ENCODE results near the gene BANF1.

BANF1 gene

DNA sequence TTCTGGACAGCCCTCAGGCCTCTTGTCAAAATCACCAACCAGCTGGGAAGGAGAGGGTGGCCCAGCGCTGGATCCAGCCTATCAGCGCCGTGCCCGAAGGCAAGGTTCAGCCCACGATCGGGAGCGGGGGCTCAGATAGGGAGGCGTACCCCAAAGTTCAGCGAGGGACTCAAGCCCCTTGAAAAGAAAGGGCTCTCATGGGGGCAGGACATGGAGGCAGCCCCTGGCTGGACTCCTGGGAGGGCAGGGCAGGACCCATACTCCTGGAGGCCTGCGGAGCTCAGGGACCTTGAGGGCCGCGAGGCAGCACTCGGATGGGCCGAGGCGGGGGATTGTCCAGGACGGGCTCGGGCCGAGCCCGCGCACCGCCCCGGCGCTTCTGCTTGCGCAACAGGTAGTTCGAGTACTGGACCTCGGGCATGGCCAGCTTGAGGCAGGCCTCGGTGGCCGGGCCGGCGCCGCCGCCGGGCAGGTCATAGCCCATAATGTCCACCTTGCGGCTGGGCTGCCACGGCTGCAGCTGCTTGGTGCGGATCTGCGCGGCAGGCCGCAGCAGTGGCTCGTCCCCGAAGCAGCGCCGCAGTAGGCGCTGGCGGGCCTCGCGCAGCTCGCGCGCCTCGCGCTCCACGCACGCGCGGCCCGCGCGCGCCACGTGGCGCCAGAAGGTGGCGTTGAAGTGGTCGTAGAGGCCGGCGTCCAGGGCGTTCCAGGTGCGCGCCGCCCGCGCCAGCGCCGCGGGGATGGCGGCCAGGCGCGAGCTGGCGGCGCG lies 40.1 kb downstream of the BANF1 start:
- H3K36me3 ChIP-seq (ENCODE audit: control insufficient read depth in 1 of 2, insufficient read depth in 2 of 2, low read length in 2 of 2): no peaks in the 10 kb centered on the region
- H4K8ac ChIP-seq (ENCODE audit: low read depth, low read length): no peak overlapping the region
- no peak for DNase-seq
- H3K9me3 ChIP-seq (ENCODE audit: insufficient read depth, low read depth, low read length): no peaks in the 10 kb centered on the region
- no CpG with 5 or more reads among the region's 81 CpGs for WGBS (ENCODE audit: extremely low coverage, insufficient coverage, insufficient read length)
- H4K91ac ChIP-seq (ENCODE audit: low read depth, low read length): no peak overlapping the region
- no peak overlapping the region for H3K23ac ChIP-seq (ENCODE audit: low read length)
- H3K4me1 ChIP-seq (ENCODE audit: control insufficient read depth in 1 of 2, insufficient read depth in 2 of 2, low read length in 2 of 2): peaks cover 0 to 4% of the 10 kb centered on the region in 2 experiments
- H3K79me2 ChIP-seq (ENCODE audit: control insufficient read depth, insufficient read depth, low read length, poor library complexity): no peaks in the 10 kb centered on the region
- no peak overlapping the region for H4K12ac ChIP-seq (ENCODE audit: low read depth, low read length)
- no peak overlapping the region for H2BK120ac ChIP-seq (ENCODE audit: insufficient read depth, low read length, poor library complexity)
- H2AFZ ChIP-seq (ENCODE audit: insufficient read depth, low read length, poor library complexity): no peak overlapping the region
- H3K4me2 ChIP-seq (ENCODE audit: low read length): no peak overlapping the region
- H3K4ac ChIP-seq (ENCODE audit: low read depth, low read length): no peak overlapping the region
- no peak overlapping the region for H3K9ac ChIP-seq (ENCODE audit: low read length)
- H3K27ac ChIP-seq (ENCODE audit: low read depth, low read length): no peak overlapping the region
- no peak overlapping the region for H3K18ac ChIP-seq (ENCODE audit: low read length)
- no peak overlapping the region for H3K14ac ChIP-seq (ENCODE audit: low read length)
- no peak overlapping the region for H2BK5ac ChIP-seq (ENCODE audit: low read depth, low read length, poor library complexity)
- H3K79me1 ChIP-seq (ENCODE audit: low read length): no peaks in the 10 kb centered on the region
- no peaks in the 10 kb centered on the region for H3K27me3 ChIP-seq (ENCODE audit: insufficient read depth, low read length)
- no peak overlapping the region for H2BK12ac ChIP-seq (ENCODE audit: low read length)
- H2AK5ac ChIP-seq (ENCODE audit: low read length): no peak overlapping the region
- no peak overlapping the region for H3K4me3 ChIP-seq (ENCODE audit: low read depth, low read length)

DNA sequence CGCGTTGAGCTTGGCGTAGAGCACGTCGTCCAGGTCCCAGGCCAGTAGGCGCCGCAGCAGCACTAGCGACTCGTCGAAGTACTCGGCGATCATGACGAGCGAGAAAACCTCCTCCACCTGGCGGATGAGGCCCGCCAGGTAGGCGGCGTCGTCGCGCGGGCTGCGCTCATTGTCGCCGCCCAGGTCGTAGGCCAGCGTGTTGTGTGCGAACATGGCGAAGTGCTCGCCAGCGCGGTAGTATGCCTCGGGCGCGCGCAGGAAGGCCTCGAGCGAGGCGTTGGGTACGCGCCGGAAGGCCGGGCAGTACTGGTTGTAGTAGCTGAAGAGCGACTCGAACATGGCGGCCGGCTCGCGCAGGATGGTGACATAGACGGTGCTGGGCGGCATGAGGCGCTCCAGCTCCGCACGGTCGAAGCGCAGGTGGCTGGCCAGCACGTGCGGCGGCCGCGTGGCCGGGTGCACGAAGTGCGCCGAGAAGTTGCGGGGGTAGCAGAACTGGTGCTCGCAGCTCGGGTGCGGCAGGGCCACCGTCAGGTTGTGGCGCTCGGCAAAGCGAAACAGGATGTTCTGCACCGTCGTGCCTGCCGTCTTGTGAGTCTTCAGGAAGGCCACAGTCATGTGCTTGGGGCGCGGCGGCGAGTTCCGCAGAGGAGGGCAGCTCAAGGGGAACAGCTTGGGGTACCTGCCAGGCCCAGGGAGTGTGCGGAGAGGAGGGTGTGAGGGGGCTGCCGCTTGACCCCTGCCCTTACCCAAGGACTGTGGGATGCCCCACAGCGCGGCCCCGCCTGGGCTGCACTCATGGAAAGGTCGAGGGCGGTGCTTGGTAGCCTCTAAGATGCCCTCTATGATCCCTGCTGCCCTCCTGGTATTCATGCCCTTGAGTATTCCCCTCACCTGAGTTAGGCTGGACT lies 40.9 kb downstream of the BANF1 start:
- Histone ChIP-seq H3K18ac (ENCODE audit: low read length) (no peak overlapping the region), H3K23ac (ENCODE audit: low read length) (no peak overlapping the region), H3K9me3 (ENCODE audit: insufficient read depth, low read depth, low read length) (no peaks in the 10 kb centered on the region), H4K12ac (ENCODE audit: low read depth, low read length) (no peak overlapping the region), H2BK12ac (ENCODE audit: low read length) (no peak overlapping the region), H2BK5ac (ENCODE audit: low read depth, low read length, poor library complexity) (no peak overlapping the region), H3K4me1 (ENCODE audit: control insufficient read depth in 1 of 2, insufficient read depth in 2 of 2, low read length in 2 of 2) (peaks cover 0 to 4% of the 10 kb centered on the region in 2 experiments), H3K79me1 (ENCODE audit: low read length) (no peaks in the 10 kb centered on the region), H4K8ac (ENCODE audit: low read depth, low read length) (no peak overlapping the region), H3K4ac (ENCODE audit: low read depth, low read length) (no peak overlapping the region), H4K91ac (ENCODE audit: low read depth, low read length) (no peak overlapping the region), H3K9ac (ENCODE audit: low read length) (no peak overlapping the region), H3K79me2 (ENCODE audit: control insufficient read depth, insufficient read depth, low read length, poor library complexity) (no peaks in the 10 kb centered on the region), H2BK120ac (ENCODE audit: insufficient read depth, low read length, poor library complexity) (no peak overlapping the region), H2AFZ (ENCODE audit: insufficient read depth, low read length, poor library complexity) (no peak overlapping the region), H3K27ac (ENCODE audit: low read depth, low read length) (no peak overlapping the region), H3K27me3 (ENCODE audit: insufficient read depth, low read length) (no peaks in the 10 kb centered on the region), H2AK5ac (ENCODE audit: low read length) (no peak overlapping the region), H3K4me3 (ENCODE audit: low read depth, low read length) (peak overlapping the region; percentile 25), H3K14ac (ENCODE audit: low read length) (no peak overlapping the region), H3K4me2 (ENCODE audit: low read length) (no peak overlapping the region), H3K36me3 (ENCODE audit: control insufficient read depth in 1 of 2, insufficient read depth in 2 of 2, low read length in 2 of 2) (no peaks in the 10 kb centered on the region)
- DNase-seq: no peak
- WGBS (ENCODE audit: extremely low coverage, insufficient coverage, insufficient read length): no CpG with 5 or more reads among the region's 88 CpGs

GRCh38 chr11:66044757-66045156 lies 42.5 kb downstream of the BANF1 start:
- no peak overlapping the region for H4K8ac ChIP-seq (ENCODE audit: low read depth, low read length)
- no peak overlapping the region for H2BK12ac ChIP-seq (ENCODE audit: low read length)
- no peak overlapping the region for H2AFZ ChIP-seq (ENCODE audit: insufficient read depth, low read length, poor library complexity)
- no peak overlapping the region for H3K18ac ChIP-seq (ENCODE audit: low read length)
- H3K9me3 ChIP-seq (ENCODE audit: insufficient read depth, low read depth, low read length): no peaks in the 10 kb centered on the region
- no peak overlapping the region for H3K27ac ChIP-seq (ENCODE audit: low read depth, low read length)
- H3K14ac ChIP-seq (ENCODE audit: low read length): no peak overlapping the region
- H3K79me2 ChIP-seq (ENCODE audit: control insufficient read depth, insufficient read depth, low read length, poor library complexity): no peaks in the 10 kb centered on the region
- H3K9ac ChIP-seq (ENCODE audit: low read length): peak overlapping the region; percentile 24
- no CpG with 5 or more reads among the region's 6 CpGs for WGBS (ENCODE audit: extremely low coverage, insufficient coverage, insufficient read length)
- H3K23ac ChIP-seq (ENCODE audit: low read length): no peak overlapping the region
- H4K91ac ChIP-seq (ENCODE audit: low read depth, low read length): no peak overlapping the region
- H2BK120ac ChIP-seq (ENCODE audit: insufficient read depth, low read length, poor library complexity): no peak overlapping the region
- no peaks in the 10 kb centered on the region for H3K27me3 ChIP-seq (ENCODE audit: insufficient read depth, low read length)
- peaks cover 0 to 4% of the 10 kb centered on the region in 2 experiments for H3K4me1 ChIP-seq (ENCODE audit: control insufficient read depth in 1 of 2, insufficient read depth in 2 of 2, low read length in 2 of 2)
- H4K12ac ChIP-seq (ENCODE audit: low read depth, low read length): no peak overlapping the region
- H3K4me2 ChIP-seq (ENCODE audit: low read length): no peak overlapping the region
- H3K4me3 ChIP-seq (ENCODE audit: low read depth, low read length): no peak overlapping the region
- no peak overlapping the region for H2AK5ac ChIP-seq (ENCODE audit: low read length)
- H3K36me3 ChIP-seq (ENCODE audit: control insufficient read depth in 1 of 2, insufficient read depth in 2 of 2, low read length in 2 of 2): no peaks in the 10 kb centered on the region
- no peak overlapping the region for H2BK5ac ChIP-seq (ENCODE audit: low read depth, low read length, poor library complexity)
- DNase-seq: no peak
- H3K79me1 ChIP-seq (ENCODE audit: low read length): no peaks in the 10 kb centered on the region
- H3K4ac ChIP-seq (ENCODE audit: low read depth, low read length): no peak overlapping the region

GRCh38 chr11:66045177-66045639 lies 42.9 kb downstream of the BANF1 start:
- no peak overlapping the region for H3K23ac ChIP-seq (ENCODE audit: low read length)
- DNase-seq: peak; percentile 72 to 92
- H3K4me2 ChIP-seq (ENCODE audit: low read length): no peak overlapping the region
- H4K91ac ChIP-seq (ENCODE audit: low read depth, low read length): no peak overlapping the region
- no peak overlapping the region for H2BK12ac ChIP-seq (ENCODE audit: low read length)
- H4K12ac ChIP-seq (ENCODE audit: low read depth, low read length): no peak overlapping the region
- no peak overlapping the region for H3K9ac ChIP-seq (ENCODE audit: low read length)
- H3K36me3 ChIP-seq (ENCODE audit: control insufficient read depth in 1 of 2, insufficient read depth in 2 of 2, low read length in 2 of 2): no peaks in the 10 kb centered on the region
- H2BK120ac ChIP-seq (ENCODE audit: insufficient read depth, low read length, poor library complexity): no peak overlapping the region
- H3K27me3 ChIP-seq (ENCODE audit: insufficient read depth, low read length): no peaks in the 10 kb centered on the region
- H2BK5ac ChIP-seq (ENCODE audit: low read depth, low read length, poor library complexity): no peak overlapping the region
- no peaks in the 10 kb centered on the region for H3K79me2 ChIP-seq (ENCODE audit: control insufficient read depth, insufficient read depth, low read length, poor library complexity)
- no peak overlapping the region for H3K4ac ChIP-seq (ENCODE audit: low read depth, low read length)
- H3K14ac ChIP-seq (ENCODE audit: low read length): no peak overlapping the region
- H2AK5ac ChIP-seq (ENCODE audit: low read length): no peak overlapping the region
- peaks cover 0 to 4% of the 10 kb centered on the region in 2 experiments for H3K4me1 ChIP-seq (ENCODE audit: control insufficient read depth in 1 of 2, insufficient read depth in 2 of 2, low read length in 2 of 2)
- WGBS (ENCODE audit: extremely low coverage, insufficient coverage, insufficient read length): no CpG with 5 or more reads among the region's 11 CpGs
- H4K8ac ChIP-seq (ENCODE audit: low read depth, low read length): no peak overlapping the region
- H3K9me3 ChIP-seq (ENCODE audit: insufficient read depth, low read depth, low read length): no peaks in the 10 kb centered on the region
- H2AFZ ChIP-seq (ENCODE audit: insufficient read depth, low read length, poor library complexity): no peak overlapping the region
- H3K79me1 ChIP-seq (ENCODE audit: low read length): no peaks in the 10 kb centered on the region
- no peak overlapping the region for H3K18ac ChIP-seq (ENCODE audit: low read length)
- H3K27ac ChIP-seq (ENCODE audit: low read depth, low read length): no peak overlapping the region
- H3K4me3 ChIP-seq (ENCODE audit: low read depth, low read length): no peak overlapping the region

Data from trophoblast cell (in vitro differentiated cells and primary cell).